Breast epithelium (tissue), 4 donors: Measurements from ENCODE around the gene RPS6KA3. TPM values are rescaled to one million over a fixed set of nuclear protein-coding genes. Genes with fewer than 3 reads are reported as not detected.
"Not testable (repeated sequence)": the region's sequence is repeated elsewhere in the genome, so short reads cannot be mapped to it uniquely, and the experiment has no call there.

Source experiments
- DNase-seq, 2 donors: peaks; one replicate each; pipeline ENCODE4 v3.0.0-alpha.2; 2019; ENCODE audit warnings: low spot score in 2 of 2
- H3K27ac ChIP-seq, 2 donors: fragments of 200-600 bp; sonication (generic) in 1 of 2; one replicate each; pipeline ENCODE4 v1.5.1; 2016 to 2019; ENCODE audit warnings: mild to moderate bottlenecking in 1 of 2
- H3K27me3 ChIP-seq, 2 donors: fragments of 200-600 bp; sonication (generic) in 1 of 2; one replicate each; pipeline versions ENCODE4 v1.5.1 to v1.6.0; 2017 to 2019; ENCODE audit warnings: control low read depth in 1 of 2, mild to moderate bottlenecking in 1 of 2
- H3K36me3 ChIP-seq: fragments of 200-600 bp; one replicate; pipeline ENCODE4 v1.5.1; 2019
- H3K4me1 ChIP-seq, 2 donors: fragments of 200-600 bp; sonication (generic); one replicate each; pipeline ENCODE4 v1.5.1; 2016 to 2019; ENCODE audit warnings: control low read depth in 1 of 2
- H3K4me3 ChIP-seq, 3 donors: fragments of 200-600 bp; sonication (generic); 1 replicate in 2 of 3; 2 replicates in 1 of 3; pipeline ENCODE4 v1.5.1; 2016 to 2019; ENCODE audit warnings: mild to moderate bottlenecking in 3 of 3, moderate library complexity in 2 of 3
- H3K9me3 ChIP-seq, 2 donors: fragments of 200-600 bp; sonication (generic) in 1 of 2; one replicate each; pipeline ENCODE4 v1.5.1; 2016 to 2019; ENCODE audit warnings: control low read depth in 1 of 2
- CTCF ChIP-seq, 3 donors: fragments of 450-650 bp; IDR thresholded peaks; one replicate each; pipeline ENCODE4 v1.5.1; 2016 to 2017; ENCODE audit warnings: antibody characterized with exemption in 3 of 3, mild to moderate bottlenecking in 3 of 3, moderate library complexity in 3 of 3
- POLR2A ChIP-seq: fragments of 450-650 bp; IDR thresholded peaks from one replicate; pipeline ENCODE4 v1.6.1; 2016; ENCODE audit warnings: antibody characterized with exemption, mild to moderate bottlenecking, moderate library complexity
- POLR2AphosphoS5 ChIP-seq, 3 donors: sonication (generic); formaldehyde crosslinking; IDR thresholded peaks; one replicate each; pipeline ENCODE4 v1.6.1; 2017; ENCODE audit warnings: antibody characterized with exemption in 3 of 3
- intact Hi-C: fragments of 100-400 bp; cut with DNase I; formaldehyde crosslinking; loops from one replicate; pipeline ENCODE4 v1.15.1; 2023; ENCODE audit warnings: low total_unique reads
- total RNA-seq, 3 donors: library from RNA; depleted of rRNA; stranded (reverse); fragments of >200 nt; gene quantifications; one replicate each; pipeline ENCODE4 v1.1.0, GENCODE V29; 2016

Gene RPS6KA3
- total RNA-seq, 3 donors from 2014 or later, result 35.7 to 41.0 (median 37.0) TPM

GRCh38 chrX:20173856-20174255, 92.9 kb downstream of the RPS6KA3 start:
- Histone ChIP-seq H3K27me3 (peaks cover 0 to 14% of the 10 kb centered on the region in 2 donors), H3K27ac (no peak overlapping the region), H3K4me3 (no peak overlapping the region), H3K9me3 (no peaks in the 10 kb centered on the region), H3K36me3 (no peaks in the 10 kb centered on the region), H3K4me1 (no peaks in the 10 kb centered on the region)
- intact Hi-C loops, result no loop called here
- no peak for DNase-seq
- TF ChIP-seq CTCF (IDR thresholded peaks at IDR 0.05) (no peak), POLR2AphosphoS5 (IDR thresholded peaks at IDR 0.05) (no peak), POLR2A (no peak)

GRCh38 chrX:20173313-20173712, 93.4 kb downstream of the RPS6KA3 start:
- no peaks in the 10 kb centered on the region for H3K36me3 ChIP-seq
- intact Hi-C loops, result no loop called here
- TF ChIP-seq POLR2AphosphoS5 (IDR thresholded peaks at IDR 0.05), result no peak
- TF ChIP-seq CTCF (IDR thresholded peaks at IDR 0.05), result no peak
- TF ChIP-seq POLR2A, result no peak
- H3K27me3 ChIP-seq, result peaks cover 0 to 14% of the 10 kb centered on the region in 2 donors
- DNase-seq, result no peak
- no peak overlapping the region for H3K27ac ChIP-seq
- H3K4me3 ChIP-seq, result no peak overlapping the region
- no peaks in the 10 kb centered on the region for H3K9me3 ChIP-seq
- H3K4me1 ChIP-seq, result no peaks in the 10 kb centered on the region

GRCh38 chrX:20171887-20172286, 94.8 kb downstream of the RPS6KA3 start:
- H3K36me3 ChIP-seq, result no peaks in the 10 kb centered on the region
- no peaks in the 10 kb centered on the region for H3K4me1 ChIP-seq
- H3K27ac ChIP-seq, result no peak overlapping the region
- peaks cover 0 to 19% of the 10 kb centered on the region in 2 donors for H3K27me3 ChIP-seq
- intact Hi-C loops, result no loop called here
- no peak overlapping the region for H3K4me3 ChIP-seq
- TF ChIP-seq POLR2AphosphoS5 (IDR thresholded peaks at IDR 0.05) (no peak), CTCF (IDR thresholded peaks at IDR 0.05) (no peak), POLR2A (no peak)
- no peaks in the 10 kb centered on the region for H3K9me3 ChIP-seq
- no peak for DNase-seq

GRCh38 chrX:20162516-20162915, 104.2 kb downstream of the RPS6KA3 start:
- H3K4me1 ChIP-seq, H3K36me3 ChIP-seq, H3K27ac ChIP-seq, H3K9me3 ChIP-seq, H3K4me3 ChIP-seq, DNase-seq, intact Hi-C loops: not testable (repeated sequence)
- H3K27me3 ChIP-seq, result peaks cover 0 to 26% of the 10 kb centered on the region in 2 donors

- no peaks in the 10 kb centered on the region for H3K9me3 ChIP-seq
- no peaks in the 10 kb centered on the region for H3K4me1 ChIP-seq
- DNase-seq, result no peak
- H3K4me3 ChIP-seq, result no peak overlapping the region
- H3K36me3 ChIP-seq, result no peaks in the 10 kb centered on the region
- intact Hi-C loops, result no loop called here
- H3K27me3 ChIP-seq, result peaks cover 0 to 34% of the 10 kb centered on the region in 2 donors
- no peak for TF ChIP-seq POLR2A
- no peak overlapping the region for H3K27ac ChIP-seq
Measured at GRCh38 chrX:20159797-20160385, 106.8 kb downstream of the RPS6KA3 start.

- intact Hi-C loops, result no loop called here
Measured at GRCh38 chrX:20151689-20152088, 115.0 kb downstream of the RPS6KA3 start.

More at GRCh38 chrX:20151689-20152088, 115.0 kb downstream of the RPS6KA3 start:
- Histone ChIP-seq H3K4me1 (no peaks in the 10 kb centered on the region), H3K9me3 (no peaks in the 10 kb centered on the region), H3K36me3 (no peaks in the 10 kb centered on the region), H3K27ac (no peak overlapping the region), H3K4me3 (no peak overlapping the region), H3K27me3 (peaks cover 0 to 17% of the 10 kb centered on the region in 2 donors)
- no peak for DNase-seq
- TF ChIP-seq POLR2A (no peak), POLR2AphosphoS5 (IDR thresholded peaks at IDR 0.05) (no peak), CTCF (IDR thresholded peaks at IDR 0.05) (no peak)
